Measurements from ENCODE around the gene ANKRD42. TPM values are rescaled to one million over a fixed set of nuclear protein-coding genes. Genes with fewer than 3 reads are reported as not detected.

Gene ANKRD42
- total and polyA plus RNA-seq, 11 donors: 2.0 to 9.1 (median 6.0) TPM

DNA sequence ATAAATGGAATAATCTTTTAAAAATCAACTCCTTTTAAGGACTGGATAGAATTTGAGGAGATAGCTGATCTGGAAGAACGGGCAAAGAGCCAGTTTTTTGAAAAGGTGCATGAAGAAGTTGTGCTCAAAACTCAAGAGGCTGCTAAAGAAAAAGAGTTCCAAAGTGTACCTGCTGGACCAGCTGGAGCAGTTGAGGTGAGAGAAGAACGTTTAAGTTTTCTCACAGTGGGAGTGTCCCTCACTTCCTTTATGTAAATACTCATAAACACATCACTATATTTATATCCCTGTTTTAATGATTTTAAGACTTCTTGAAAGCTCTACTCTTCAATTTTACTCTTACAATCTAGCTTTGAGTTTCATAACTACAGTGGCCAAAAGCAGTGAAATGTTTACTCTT lies 11.7 kb upstream of the ANKRD42 start:
- H3K27ac ChIP-seq: no peak overlapping the region
- ATAC-seq (no peak), DNase-seq (no peak)
- intact Hi-C loops (cut with DNase I): no loop called here
- H3K4me3 ChIP-seq: no peak overlapping the region
- H3K4me1 ChIP-seq: peaks cover 0 to 6% (median 0%) of the 10 kb centered on the region in 12 donors
- no peak for TF ChIP-seq POLR2A (IDR thresholded peaks at IDR 0.05)
- TF ChIP-seq, protein P1, sequence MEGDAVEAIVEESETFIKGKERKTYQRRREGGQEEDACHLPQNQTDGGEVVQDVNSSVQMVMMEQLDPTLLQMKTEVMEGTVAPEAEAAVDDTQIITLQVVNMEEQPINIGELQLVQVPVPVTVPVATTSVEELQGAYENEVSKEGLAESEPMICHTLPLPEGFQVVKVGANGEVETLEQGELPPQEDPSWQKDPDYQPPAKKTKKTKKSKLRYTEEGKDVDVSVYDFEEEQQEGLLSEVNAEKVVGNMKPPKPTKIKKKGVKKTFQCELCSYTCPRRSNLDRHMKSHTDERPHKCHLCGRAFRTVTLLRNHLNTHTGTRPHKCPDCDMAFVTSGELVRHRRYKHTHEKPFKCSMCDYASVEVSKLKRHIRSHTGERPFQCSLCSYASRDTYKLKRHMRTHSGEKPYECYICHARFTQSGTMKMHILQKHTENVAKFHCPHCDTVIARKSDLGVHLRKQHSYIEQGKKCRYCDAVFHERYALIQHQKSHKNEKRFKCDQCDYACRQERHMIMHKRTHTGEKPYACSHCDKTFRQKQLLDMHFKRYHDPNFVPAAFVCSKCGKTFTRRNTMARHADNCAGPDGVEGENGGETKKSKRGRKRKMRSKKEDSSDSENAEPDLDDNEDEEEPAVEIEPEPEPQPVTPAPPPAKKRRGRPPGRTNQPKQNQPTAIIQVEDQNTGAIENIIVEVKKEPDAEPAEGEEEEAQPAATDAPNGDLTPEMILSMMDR (IDR thresholded peaks at IDR 0.05): no peak
- 60 to 71% (median 67%) methylated on average over 2 of the region's 2 CpGs for WGBS, 4 donors
- H3K27me3 ChIP-seq: no peaks in the 10 kb centered on the region
- H3K9me3 ChIP-seq: no peaks in the 10 kb centered on the region
- H3K36me3 ChIP-seq: peaks cover 0 to 100% (median 99%) of the 10 kb centered on the region in 9 donors

DNA sequence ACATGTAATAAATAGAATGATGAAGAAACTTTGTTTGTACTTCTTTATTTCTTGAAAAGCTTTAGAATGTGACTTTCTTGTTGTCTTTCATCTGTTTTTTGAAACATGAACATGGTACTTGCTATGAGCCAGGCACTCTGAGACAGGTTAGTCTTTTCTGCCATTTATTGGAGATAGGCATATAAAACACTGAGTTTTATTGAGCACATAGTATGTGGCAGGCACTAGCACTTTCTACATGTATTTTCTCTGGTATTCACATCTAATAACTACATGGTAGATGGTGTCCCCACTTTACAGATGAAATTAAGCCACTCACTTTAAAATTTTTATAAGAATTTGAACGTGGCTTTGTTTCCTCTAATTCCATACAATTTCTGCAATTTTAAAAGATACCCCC lies 7.7 kb upstream of the ANKRD42 start:
- intact Hi-C loops (cut with DNase I): no loop called here
- ATAC-seq (peak in 1 of 4 donors; percentile 20), DNase-seq (no peak)
- no peak for TF ChIP-seq POLR2A (IDR thresholded peaks at IDR 0.05)
- TF ChIP-seq, protein P1 (IDR thresholded peaks at IDR 0.05): no peak
- Histone ChIP-seq H3K36me3 (peaks cover 0 to 100% (median 90%) of the 10 kb centered on the region in 9 donors), H3K9me3 (no peaks in the 10 kb centered on the region), H3K4me3 (no peak overlapping the region), H3K27ac (no peak overlapping the region), H3K4me1 (no peaks in the 10 kb centered on the region), H3K27me3 (no peaks in the 10 kb centered on the region)
- WGBS, 4 donors: 89 to 98% (median 97%) methylated on average over 1 of the region's 1 CpG

DNA sequence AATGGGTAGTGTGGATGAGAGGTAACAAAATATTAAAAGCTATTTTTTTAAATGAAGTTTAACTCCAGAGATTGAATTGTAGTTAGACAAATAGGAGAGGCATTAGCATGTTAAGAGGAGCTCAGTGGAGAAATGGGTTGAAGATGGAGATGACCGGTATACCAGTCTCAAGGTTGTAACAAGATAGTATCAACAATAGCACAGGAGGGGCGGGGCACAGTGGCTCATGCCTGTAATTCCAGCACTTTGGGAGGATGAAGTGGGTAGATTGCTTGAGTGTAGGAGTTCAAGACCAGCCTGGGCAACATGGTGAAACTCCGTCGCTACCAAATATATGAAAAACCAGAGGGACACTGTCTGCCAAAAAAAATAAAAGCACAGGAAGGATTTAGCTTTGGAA lies 6.0 kb upstream of the ANKRD42 start:
- 75 to 96% (median 92%) methylated on average over 4 of the region's 4 CpGs for WGBS, 4 donors
- ATAC-seq: peak in 2 of 4 donors; percentile 18 to 20

DNA sequence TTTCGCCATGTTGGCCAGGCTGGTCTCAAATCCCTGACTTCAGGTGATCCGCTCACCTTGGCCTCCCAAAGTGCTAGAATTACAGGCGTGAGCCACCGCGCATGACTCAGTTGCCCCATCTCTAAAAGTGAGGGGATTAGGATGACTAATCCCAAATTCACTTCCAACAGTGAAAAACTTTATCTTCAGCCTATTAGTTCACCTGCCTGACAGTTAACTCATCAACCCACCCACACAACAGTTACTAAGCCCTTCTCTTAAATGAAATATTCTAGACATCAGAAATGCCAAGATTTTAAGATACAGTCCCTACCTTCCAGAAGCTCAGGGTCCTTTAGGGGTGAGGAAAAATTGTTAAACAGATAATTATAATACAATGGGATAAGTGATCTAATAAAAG lies 2.0 kb upstream of the ANKRD42 start:
- H3K4me3 ChIP-seq: no peak overlapping the region
- DNase-seq (no peak), ATAC-seq (no peak)
- no peaks in the 10 kb centered on the region for H3K9me3 ChIP-seq
- no peaks in the 10 kb centered on the region for H3K27me3 ChIP-seq
- peaks cover 0 to 31% (median 24%) of the 10 kb centered on the region in 12 donors for H3K4me1 ChIP-seq
- H3K36me3 ChIP-seq: peaks cover 0 to 58% (median 48%) of the 10 kb centered on the region in 9 donors
- H3K27ac ChIP-seq: no peak overlapping the region
- WGBS, 4 donors: 94 to 97% (median 95%) methylated on average over 5 of the region's 5 CpGs
- TF ChIP-seq, protein P1 (IDR thresholded peaks at IDR 0.05): no peak
- no peak for TF ChIP-seq POLR2A (IDR thresholded peaks at IDR 0.05)
- intact Hi-C loops (cut with DNase I): loop anchor here in 8 of 10 donors (5.0 to 10.0 kb wide), 7 partner anchors 34 to 289 kb away; partner anchors contain the start of genes DDIAS (in 6 of the 8), PCF11 (in 6 of the 8), PRCP (in 6 of the 8) and RAB30 (in 2 of the 8)

More for the DNA sequence above, 6.0 kb upstream of the ANKRD42 start:
- Histone ChIP-seq H3K9me3 (no peaks in the 10 kb centered on the region), H3K27me3 (no peaks in the 10 kb centered on the region), H3K36me3 (peaks cover 0 to 99% (median 88%) of the 10 kb centered on the region in 9 donors), H3K27ac (no peak overlapping the region), H3K4me1 (peaks cover 0 to 12% (median 8%) of the 10 kb centered on the region in 12 donors), H3K4me3 (no peak overlapping the region)
- no peak for TF ChIP-seq POLR2A (IDR thresholded peaks at IDR 0.05)
- TF ChIP-seq, protein P1 (IDR thresholded peaks at IDR 0.05): no peak
- DNase-seq: no peak
- intact Hi-C loops (cut with DNase I): no loop called here

All from heart left ventricle (tissue), 16 donors.